K562 (cell line): Measurements from ENCODE around the gene TLE6. TPM values are rescaled to one million over a fixed set of nuclear protein-coding genes. Genes with fewer than 3 reads are reported as not detected.

ENCODE experiments used
- CBFB ChIP-seq: sonication (generic); formaldehyde crosslinking; IDR thresholded peaks from 2 replicates; pipeline ENCODE4 v1.4.0; 2020; ENCODE audit warnings: mild to moderate bottlenecking, missing genetic modification reagents
- CEBPG ChIP-seq, 3 experiments: fragments of 200-800 bp in 1 of 3; sonication (Bioruptor generic) in 1 of 3; sonication (generic) in 1 of 3; formaldehyde crosslinking in 1 of 3; IDR thresholded peaks in 2 of 3; conservative IDR thresholded peaks in 1 of 3; 2 replicates each; pipeline versions ENCODE4 v1.6.1 to v1.8.0; 2016 to 2022; ENCODE audit warnings: missing compliant biosample characterization in 2 of 3, missing genetic modification characterization in 2 of 3, mild to moderate bottlenecking in 1 of 3, missing genetic modification reagents in 1 of 3
- CREBBP ChIP-seq: IDR thresholded peaks from one replicate; pipeline ENCODE4 v1.6.1; 2012; ENCODE audit warnings: low read depth, mild to moderate bottlenecking, control low read depth, inconsistent platforms, low read length
- KAT2B ChIP-seq: IDR thresholded peaks from one replicate; pipeline ENCODE4 v1.6.1; 2012; ENCODE audit warnings: low read depth, mild to moderate bottlenecking, control low read depth, inconsistent platforms, low read length, moderate library complexity
- KAT8 ChIP-seq: fragments of 450-650 bp; IDR thresholded peaks from 2 replicates; pipeline ENCODE4 v1.6.1; 2016; ENCODE audit warnings: low read depth, mild to moderate bottlenecking
- NBN ChIP-seq: fragments of 450-650 bp; IDR thresholded peaks from 2 replicates; pipeline ENCODE4 v1.6.1; 2016; ENCODE audit warnings: low read depth, mild to moderate bottlenecking
- NELFE ChIP-seq: IDR thresholded peaks from 2 replicates; pipeline ENCODE4 v1.6.1; 2011; ENCODE audit warnings: mild to moderate bottlenecking; ENCODE audit not compliant: insufficient read depth, insufficient read length
- PHB2 ChIP-seq: fragments of 450-650 bp; IDR thresholded peaks from 2 replicates; pipeline ENCODE4 v1.6.1; 2017; ENCODE audit warnings: low read depth
- POU5F1 ChIP-seq: fragments of 150-350 bp; IDR thresholded peaks from 2 replicates; pipeline ENCODE4 v1.6.1; 2014; ENCODE audit warnings: borderline replicate concordance, low read length, low read depth, mild to moderate bottlenecking; ENCODE audit not compliant: partially characterized antibody
- PURB ChIP-seq: sonication (generic); formaldehyde crosslinking; IDR thresholded peaks from 2 replicates; pipeline ENCODE4 v1.9.0; 2021; ENCODE audit warnings: low read depth, mild to moderate bottlenecking, missing genetic modification reagents
- PYGO2 ChIP-seq: fragments of 450-650 bp; IDR thresholded peaks from 2 replicates; pipeline ENCODE4 v1.6.1; 2016; ENCODE audit warnings: mild to moderate bottlenecking, missing genetic modification characterization, moderate library complexity, missing compliant biosample characterization
- RBFOX2 ChIP-seq: fragments of 200-400 bp; formaldehyde crosslinking; IDR thresholded peaks from 2 replicates; pipeline ENCODE4 v1.6.1; 2017; ENCODE audit warnings: low read depth, mild to moderate bottlenecking, low read length, moderate library complexity
- RBM22 ChIP-seq: fragments of 200-400 bp; formaldehyde crosslinking; IDR thresholded peaks from 2 replicates; pipeline ENCODE4 v1.6.1; 2018; ENCODE audit warnings: low read length, low read depth; ENCODE audit not compliant: poor library complexity, severe bottlenecking
- RFX7 ChIP-seq: fragments of 250-450 bp; sonication (Bioruptor Pico); IDR thresholded peaks from 2 replicates; pipeline ENCODE4 v1.5.1; 2021; ENCODE audit warnings: mild to moderate bottlenecking
- TFAM ChIP-seq: fragments of 250-450 bp; sonication (Bioruptor Pico); conservative IDR thresholded peaks from 2 replicates; pipeline ENCODE4 v1.5.0; 2021; ENCODE audit warnings: mild to moderate bottlenecking, moderate library complexity
- XRCC5 ChIP-seq: fragments of 200-400 bp; formaldehyde crosslinking; IDR thresholded peaks from 2 replicates; pipeline ENCODE4 v1.6.1; 2017; ENCODE audit warnings: low read depth, mild to moderate bottlenecking, low read length
- ZNF197 ChIP-seq: fragments of 200-800 bp; sonication (Bioruptor generic); IDR thresholded peaks from 2 replicates; pipeline ENCODE4 v1.6.1; 2016; ENCODE audit warnings: low read depth, missing genetic modification characterization, missing compliant biosample characterization
- ZNF224 ChIP-seq: sonication (generic); formaldehyde crosslinking; IDR thresholded peaks from 2 replicates; pipeline ENCODE4 v1.8.0; 2022; ENCODE audit warnings: mild to moderate bottlenecking, missing genetic modification reagents
- polyA plus RNA-seq, 8 experiments: library from polyadenylated mRNA; depleted of rRNA in 4 of 8; stranded (reverse) in 5 of 8; unstranded in 3 of 8; fragments of >200 nt; fragmentation: Nextera tagmentation in 2 of 8; fragmentation: Illumina TruSeq in 1 of 8; extraction: Ambion mirVana in 2 of 8; extraction: Trizol in 1 of 8; gene quantifications; 2 replicates each; pipeline versions ENCODE4 v1.2.1 to v1.2.3, GENCODE V29; 2011 to 2014; ENCODE audit warnings: inconsistent platforms in 1 of 8, missing spikeins in 1 of 8
- total RNA-seq, 7 experiments: library from RNA; depleted of rRNA in 6 of 7; stranded (reverse); fragments of >200 nt in 6 of 7; fragmentation: Illumina TruSeq in 2 of 7; extraction: Trizol in 2 of 7; gene quantifications; 2 replicates each; pipeline versions ENCODE4 v1.2.1 to v1.2.3, GENCODE V29; 2011 to 2021; ENCODE audit warnings: low replicate concordance in 1 of 7
- TF ChIP-seq, protein P1 (sequence below): fragments of 450-650 bp; formaldehyde crosslinking; IDR thresholded peaks from 2 replicates; pipeline ENCODE4 v1.4.0; 2022; ENCODE audit warnings: mild to moderate bottlenecking, moderate library complexity
- TF ChIP-seq, protein P2 (sequence below): sonication (generic); IDR thresholded peaks from 2 replicates; pipeline ENCODE4 v1.6.1; 2016
- TF ChIP-seq, protein P3 (sequence below): sonication (generic); formaldehyde crosslinking; IDR thresholded peaks from 2 replicates; pipeline ENCODE4 v1.8.0; 2022; ENCODE audit warnings: mild to moderate bottlenecking, missing genetic modification reagents
- TF ChIP-seq, protein P4 (sequence below): IDR thresholded peaks from 2 replicates; pipeline ENCODE4 v1.6.1; 2014; ENCODE audit warnings: antibody characterized with exemption

Gene TLE6
- total and polyA plus RNA-seq, 9 of the 15 experiments (the other 6 are each of a cell fraction or from before 2014, with no cell fraction given), result 1.1 to 6.1 (median 2.5) TPM

DNA sequence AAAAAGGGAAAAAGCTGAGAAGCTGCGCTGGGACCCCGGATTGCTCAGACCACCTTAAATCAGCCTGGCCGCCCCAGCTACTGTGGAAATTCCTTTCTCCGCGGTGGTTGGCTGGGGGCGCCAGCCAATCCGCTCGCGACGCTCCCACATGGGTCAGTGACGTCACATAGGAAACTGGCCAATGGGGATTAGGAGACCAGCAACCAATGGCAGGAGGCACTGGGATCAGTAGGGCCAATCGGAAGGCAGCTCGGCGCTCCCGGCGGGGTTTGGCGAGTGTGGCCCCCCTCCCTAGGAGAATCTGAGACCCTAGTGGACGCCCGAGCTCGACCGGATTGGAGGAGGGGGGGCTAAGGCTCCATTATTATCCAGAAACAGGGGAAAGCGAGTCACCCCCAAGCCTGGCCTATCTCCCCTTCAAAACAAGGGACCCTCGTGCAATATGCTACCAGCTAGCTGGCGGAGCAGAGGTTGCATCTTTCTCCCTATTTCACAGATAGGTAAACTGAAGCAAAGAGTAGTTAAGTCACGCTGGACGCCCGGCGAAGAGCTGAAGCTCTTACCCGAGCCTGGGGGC is 58.3 kb downstream of the TLE6 start (continued):
- TF ChIP-seq, protein P1, sequence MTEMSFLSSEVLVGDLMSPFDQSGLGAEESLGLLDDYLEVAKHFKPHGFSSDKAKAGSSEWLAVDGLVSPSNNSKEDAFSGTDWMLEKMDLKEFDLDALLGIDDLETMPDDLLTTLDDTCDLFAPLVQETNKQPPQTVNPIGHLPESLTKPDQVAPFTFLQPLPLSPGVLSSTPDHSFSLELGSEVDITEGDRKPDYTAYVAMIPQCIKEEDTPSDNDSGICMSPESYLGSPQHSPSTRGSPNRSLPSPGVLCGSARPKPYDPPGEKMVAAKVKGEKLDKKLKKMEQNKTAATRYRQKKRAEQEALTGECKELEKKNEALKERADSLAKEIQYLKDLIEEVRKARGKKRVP (CRISPR knock-in tag), result no peak
- no peak for TF ChIP-seq TFAM (CRISPR knock-in tag)
- TF ChIP-seq, protein P2, sequence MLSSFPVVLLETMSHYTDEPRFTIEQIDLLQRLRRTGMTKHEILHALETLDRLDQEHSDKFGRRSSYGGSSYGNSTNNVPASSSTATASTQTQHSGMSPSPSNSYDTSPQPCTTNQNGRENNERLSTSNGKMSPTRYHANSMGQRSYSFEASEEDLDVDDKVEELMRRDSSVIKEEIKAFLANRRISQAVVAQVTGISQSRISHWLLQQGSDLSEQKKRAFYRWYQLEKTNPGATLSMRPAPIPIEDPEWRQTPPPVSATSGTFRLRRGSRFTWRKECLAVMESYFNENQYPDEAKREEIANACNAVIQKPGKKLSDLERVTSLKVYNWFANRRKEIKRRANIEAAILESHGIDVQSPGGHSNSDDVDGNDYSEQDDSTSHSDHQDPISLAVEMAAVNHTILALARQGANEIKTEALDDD, result no peak
- no peak for TF ChIP-seq PURB
- no peak for TF ChIP-seq PHB2
- no peak for TF ChIP-seq KAT8
- no peak for TF ChIP-seq RBM22
- peak; percentile 95 for TF ChIP-seq NBN
- TF ChIP-seq NELFE, result no peak
- TF ChIP-seq RFX7 (CRISPR knock-in tag), result no peak
- TF ChIP-seq CEBPG (CRISPR knock-in tag; IDR thresholded peaks at IDR 0.05), result no peak
- TF ChIP-seq CEBPG (tag; conservative IDR thresholded peaks at IDR 0.05 in 1 of 2, IDR thresholded peaks at IDR 0.05 in 1 of 2), result no peak
- peak; percentile 71 for TF ChIP-seq XRCC5
- TF ChIP-seq ZNF224, result no peak
- TF ChIP-seq, protein P3, sequence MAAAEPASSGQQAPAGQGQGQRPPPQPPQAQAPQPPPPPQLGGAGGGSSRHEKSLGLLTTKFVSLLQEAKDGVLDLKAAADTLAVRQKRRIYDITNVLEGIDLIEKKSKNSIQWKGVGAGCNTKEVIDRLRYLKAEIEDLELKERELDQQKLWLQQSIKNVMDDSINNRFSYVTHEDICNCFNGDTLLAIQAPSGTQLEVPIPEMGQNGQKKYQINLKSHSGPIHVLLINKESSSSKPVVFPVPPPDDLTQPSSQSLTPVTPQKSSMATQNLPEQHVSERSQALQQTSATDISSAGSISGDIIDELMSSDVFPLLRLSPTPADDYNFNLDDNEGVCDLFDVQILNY, result no peak
- TF ChIP-seq KAT2B, result no peak
- no peak; the same call in 1 of the 2 replicates for TF ChIP-seq PYGO2 (tag)
- no peak for TF ChIP-seq CBFB (CRISPR knock-in tag)
- peak; percentile 65 for TF ChIP-seq RBFOX2
- no peak for TF ChIP-seq CREBBP
- 0 out of 2 replicates have a peak, but pooled peaks have one; percentile 28 for TF ChIP-seq ZNF197
- TF ChIP-seq, protein P4, sequence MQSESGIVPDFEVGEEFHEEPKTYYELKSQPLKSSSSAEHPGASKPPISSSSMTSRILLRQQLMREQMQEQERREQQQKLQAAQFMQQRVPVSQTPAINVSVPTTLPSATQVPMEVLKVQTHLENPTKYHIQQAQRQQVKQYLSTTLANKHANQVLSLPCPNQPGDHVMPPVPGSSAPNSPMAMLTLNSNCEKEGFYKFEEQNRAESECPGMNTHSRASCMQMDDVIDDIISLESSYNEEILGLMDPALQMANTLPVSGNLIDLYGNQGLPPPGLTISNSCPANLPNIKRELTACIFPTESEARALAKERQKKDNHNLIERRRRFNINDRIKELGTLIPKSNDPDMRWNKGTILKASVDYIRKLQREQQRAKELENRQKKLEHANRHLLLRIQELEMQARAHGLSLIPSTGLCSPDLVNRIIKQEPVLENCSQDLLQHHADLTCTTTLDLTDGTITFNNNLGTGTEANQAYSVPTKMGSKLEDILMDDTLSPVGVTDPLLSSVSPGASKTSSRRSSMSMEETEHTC, result no peak
- TF ChIP-seq POU5F1, result no peak
